Umbilical cord (tissue), 1 donor: ENCODE measurements around the gene EMC10. TPM values are rescaled to one million over a fixed set of nuclear protein-coding genes. Genes with fewer than 3 reads are reported as not detected.

Source experiments
- total RNA-seq: library from RNA; depleted of rRNA; stranded (reverse); fragments of >200 nt; gene quantifications from one replicate; pipeline ENCODE4 v1.2.3, GENCODE V29; 2014; ENCODE audit warnings: low replicate concordance; ENCODE audit not compliant: insufficient read depth

Gene EMC10
- total RNA-seq, 1 donor from 2014 or later = 37.1 TPM

Other genes starting within 250 kb of the EMC10 start
- gene KCNC3, start 147.1 kb upstream of the EMC10 start, total RNA-seq = 0.48 TPM
- gene NAPSA, start 110.9 kb upstream of the EMC10 start, total RNA-seq = 1.2 TPM
- gene NR1H2, start 100.0 kb upstream of the EMC10 start, total RNA-seq = 46.2 TPM
- 7.2 TPM for gene POLD1, start 92.2 kb upstream of the EMC10 start, total RNA-seq
- gene SPIB, start 57.6 kb upstream of the EMC10 start, total RNA-seq = 0.72 TPM
- gene MYBPC2, start 43.6 kb upstream of the EMC10 start, total RNA-seq = not detected
- not detected for gene GARIN5A, start 341 bp downstream of the EMC10 start, total RNA-seq
- gene JOSD2, start 34.7 kb downstream of the EMC10 start, total RNA-seq = 20.5 TPM
- not detected for gene ASPDH, start 37.4 kb downstream of the EMC10 start, total RNA-seq
- 35.9 TPM for gene LRRC4B, start 91.9 kb downstream of the EMC10 start, total RNA-seq
- gene SYT3, start 163.4 kb downstream of the EMC10 start, total RNA-seq = 0.48 TPM
- gene C19orf81, start 172.9 kb downstream of the EMC10 start, total RNA-seq = not detected
- 0.72 TPM for gene SHANK1, start 243.3 kb downstream of the EMC10 start, total RNA-seq
- 65.5 TPM for gene CLEC11A, start 246.9 kb downstream of the EMC10 start, total RNA-seq